Stimulated activated CD8-positive, alpha-beta memory T cell treated with anti-CD3 and anti-CD28 coated beads, Interleukin-15, amount 100 ng/mL, for 1 hour (primary cell): ENCODE results near the gene CD44.

ENCODE experiments used
- DNase-seq: peaks from one replicate; pipeline ENCODE4 v3.0.0-alpha.2; 2020; ENCODE audit warnings: low read depth

Gene CD44

DNA sequence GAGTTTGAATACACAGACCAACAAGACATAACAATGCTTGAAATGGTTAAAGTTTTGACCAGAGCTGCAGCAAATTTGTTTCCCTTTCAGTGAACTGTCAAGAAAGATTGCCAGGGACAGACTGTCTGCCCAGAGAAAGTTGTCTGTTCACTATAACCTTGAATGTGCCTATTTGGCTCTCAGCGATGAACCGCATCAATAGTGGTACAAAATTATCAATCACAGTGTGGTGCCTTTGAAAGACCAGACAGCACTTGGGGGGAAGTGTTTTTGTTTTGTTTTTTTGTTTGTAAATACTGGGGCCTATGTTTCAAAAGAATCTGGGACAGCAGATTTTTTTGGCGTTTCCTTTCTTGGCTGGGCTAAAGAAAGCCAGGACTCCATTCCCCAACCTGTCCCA, 123.1 kb downstream of the CD44 start:
- DNase-seq = no peak

DNA sequence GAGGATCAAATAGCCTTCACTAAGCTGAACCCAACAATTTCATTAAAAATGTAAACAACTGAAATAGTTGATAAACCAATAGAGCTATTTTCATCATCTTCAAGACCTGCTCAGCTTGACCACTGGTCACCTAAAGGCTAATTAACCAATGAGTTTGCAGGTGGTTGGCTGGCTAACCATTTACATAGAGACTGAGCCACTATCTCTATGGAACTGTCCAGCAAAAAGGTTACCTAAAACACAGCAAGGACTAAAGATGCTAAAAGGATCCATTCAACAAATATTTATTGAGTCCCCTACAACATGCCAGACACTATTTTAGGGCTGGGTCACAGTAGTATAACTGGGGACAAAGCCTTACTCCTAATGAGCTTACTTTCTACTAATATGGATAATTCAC, 123.8 kb downstream of the CD44 start:
- no peak for DNase-seq

DNA sequence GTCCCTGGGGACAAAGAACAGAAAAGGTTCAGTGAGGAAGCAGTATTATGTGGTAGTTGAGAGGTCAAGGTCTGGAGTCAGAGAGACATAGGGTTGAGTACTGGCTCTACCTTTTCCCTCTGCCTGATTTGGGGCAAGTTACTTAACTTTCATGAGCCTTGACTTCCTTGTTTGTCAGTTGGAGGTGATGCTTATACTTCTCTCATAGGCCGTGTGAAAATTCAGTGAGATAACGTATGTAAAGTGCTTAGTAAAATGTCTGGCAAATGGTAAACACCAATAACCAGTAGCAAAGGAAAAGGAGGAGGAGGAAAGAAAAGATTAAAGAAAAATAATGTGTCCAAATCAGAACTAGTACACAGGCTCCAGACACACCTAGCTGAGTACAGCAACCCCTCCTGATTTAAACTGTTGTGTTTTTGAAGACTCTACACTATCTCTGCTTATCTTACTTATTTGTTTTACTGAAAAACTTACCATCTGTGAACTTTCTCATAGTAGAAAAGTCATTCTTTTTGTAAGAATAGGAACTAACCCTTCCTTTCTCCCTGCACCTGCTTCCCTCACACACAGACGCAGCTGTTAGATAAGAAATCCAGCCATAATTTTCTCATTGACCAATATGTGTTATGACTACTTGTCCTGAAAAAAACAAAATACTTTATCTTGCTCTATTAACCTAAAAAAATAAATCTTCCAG, 126.9 kb downstream of the CD44 start:
- no peak for DNase-seq

DNA sequence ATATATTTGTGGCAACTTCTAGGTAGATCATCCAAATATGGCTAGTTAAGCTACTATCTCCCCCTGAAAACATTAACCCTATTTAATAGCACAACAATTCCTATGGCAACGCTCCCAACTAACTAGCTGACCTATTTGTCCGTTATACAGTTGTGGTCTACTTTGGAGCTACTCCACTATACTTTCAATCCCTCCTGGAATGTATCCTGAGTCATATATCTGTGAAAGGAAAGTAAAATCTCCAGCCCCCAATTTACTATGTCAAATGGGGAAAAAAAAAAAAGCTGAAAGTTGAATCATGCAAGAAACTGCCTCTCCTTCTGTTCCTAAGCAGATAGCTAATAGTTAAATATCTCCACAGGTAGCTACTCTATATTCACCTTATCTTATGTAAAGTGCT, 128.5 kb downstream of the CD44 start:
- no peak for DNase-seq

DNA sequence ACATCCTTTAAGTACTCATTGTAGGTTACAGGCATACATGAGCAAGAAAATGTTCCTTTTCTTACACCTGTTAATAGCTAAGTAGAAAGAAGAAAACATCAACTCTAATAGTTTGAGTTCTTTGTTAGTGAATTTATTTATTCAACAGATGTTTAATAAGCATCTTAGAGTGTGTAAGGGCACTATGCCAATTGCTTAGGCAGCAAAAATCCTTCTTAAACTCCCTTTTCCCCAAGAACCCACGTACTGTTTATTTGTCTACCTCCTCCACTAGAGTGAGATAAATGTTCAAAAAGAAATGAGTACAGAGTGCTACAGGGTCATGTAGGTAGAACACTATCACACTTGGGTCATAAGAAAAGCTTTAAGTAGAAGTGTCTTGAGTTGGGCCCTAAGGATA, 131.4 kb downstream of the CD44 start:
- DNase-seq = no peak

DNA sequence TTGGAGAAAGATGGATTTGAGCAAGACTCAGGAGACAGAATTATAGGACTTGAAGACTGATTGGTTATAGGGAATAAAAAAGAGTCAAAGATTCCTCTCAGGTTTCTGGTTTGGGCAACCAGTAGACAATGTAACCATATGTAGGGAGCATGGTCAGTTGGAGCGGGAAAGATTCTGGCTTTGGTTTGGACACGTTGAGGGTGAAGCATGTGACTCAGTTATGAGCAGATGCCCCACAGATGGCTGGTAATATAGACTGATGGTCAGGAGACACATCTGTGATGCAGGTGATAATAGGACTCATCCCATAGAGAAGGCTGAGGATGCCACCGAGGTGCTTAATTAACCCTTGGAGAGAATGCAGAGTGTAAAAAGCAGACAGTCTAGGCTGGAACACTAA, 132.1 kb downstream of the CD44 start:
- DNase-seq = no peak

DNA sequence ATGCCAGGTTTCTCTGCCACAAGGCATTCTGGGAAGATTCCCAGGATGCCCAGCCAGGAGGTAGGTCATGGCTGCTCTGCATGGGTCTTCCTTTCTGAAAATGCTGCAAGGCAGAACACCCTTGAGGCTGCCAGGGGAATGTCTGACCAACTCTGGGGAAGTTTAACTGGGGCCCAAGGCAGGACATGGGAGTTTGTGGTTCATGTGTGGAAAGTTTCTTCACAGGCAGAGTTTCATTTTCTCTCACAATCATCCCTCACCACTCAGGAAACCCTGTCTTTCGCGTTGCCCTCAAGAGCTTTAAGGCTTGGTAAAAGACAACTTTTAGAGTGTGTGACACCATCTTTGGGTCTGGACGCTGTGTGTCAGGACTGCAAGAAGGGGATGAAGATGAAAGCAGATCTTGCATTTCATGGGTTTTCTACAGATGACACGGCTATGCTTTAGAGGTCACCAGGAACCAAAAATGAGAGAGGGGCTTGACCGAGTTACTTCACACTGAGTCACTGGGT, 133.5 kb downstream of the CD44 start:
- DNase-seq = no peak

DNA sequence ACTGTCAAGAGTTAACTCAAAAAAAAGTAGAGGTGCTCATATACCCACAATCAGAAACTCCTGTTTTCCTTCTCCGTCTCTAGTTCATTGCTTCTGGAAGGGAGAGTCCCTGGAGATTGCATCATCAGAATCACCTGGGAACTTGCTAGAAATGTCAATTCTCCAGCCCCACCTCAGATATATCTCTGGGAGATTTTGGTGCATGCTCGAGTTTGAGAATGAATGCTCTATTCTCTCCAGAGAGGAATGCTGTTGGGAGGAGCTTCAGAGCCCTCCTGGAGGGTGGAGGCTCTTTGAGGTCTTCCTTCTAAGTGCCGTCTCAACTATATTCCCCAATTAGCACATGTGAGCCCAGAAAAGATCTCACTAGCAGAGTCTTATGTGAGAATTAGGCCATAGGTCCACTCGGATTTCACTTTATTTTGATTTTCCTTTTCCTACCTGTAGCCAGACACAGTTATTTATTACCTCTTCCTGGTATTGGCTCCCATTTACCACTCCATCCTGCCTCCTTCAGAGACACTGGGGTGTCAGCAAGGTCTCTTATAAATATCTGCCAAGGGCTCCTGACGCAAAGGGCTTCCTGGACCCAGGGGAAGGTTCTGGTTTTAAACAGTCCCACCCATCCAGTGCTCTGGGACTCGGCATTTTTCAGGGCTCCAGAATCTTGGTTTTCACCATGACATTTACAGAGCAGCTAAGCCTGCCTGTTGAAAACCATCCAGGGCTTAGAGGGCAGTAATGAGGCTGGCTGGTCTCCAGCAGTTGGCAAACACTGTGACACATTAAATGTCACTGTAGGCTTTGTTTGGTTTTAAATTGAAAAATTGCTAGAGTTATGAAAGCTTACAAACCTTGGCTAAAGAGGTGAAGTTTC, 136.2 kb downstream of the CD44 start:
- no peak for DNase-seq

DNA sequence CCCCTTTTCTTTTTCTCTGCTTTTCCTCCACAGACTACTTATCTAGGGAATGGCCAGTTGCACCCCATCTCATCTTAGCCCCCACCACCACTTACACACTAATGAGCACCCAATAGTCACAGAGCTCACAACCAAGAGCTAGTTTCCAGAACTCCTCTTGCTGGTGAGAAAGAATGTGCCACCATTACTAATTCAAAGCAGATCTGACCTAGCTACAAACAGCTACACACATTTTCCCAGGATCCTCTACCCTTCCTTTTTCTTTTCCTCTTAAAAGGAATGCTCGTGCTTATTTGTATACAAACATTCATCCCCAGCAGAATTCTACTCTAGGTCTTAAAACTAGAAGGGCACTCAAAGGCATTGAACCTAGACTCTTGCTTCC, 136.8 kb downstream of the CD44 start:
- DNase-seq = no peak

DNA sequence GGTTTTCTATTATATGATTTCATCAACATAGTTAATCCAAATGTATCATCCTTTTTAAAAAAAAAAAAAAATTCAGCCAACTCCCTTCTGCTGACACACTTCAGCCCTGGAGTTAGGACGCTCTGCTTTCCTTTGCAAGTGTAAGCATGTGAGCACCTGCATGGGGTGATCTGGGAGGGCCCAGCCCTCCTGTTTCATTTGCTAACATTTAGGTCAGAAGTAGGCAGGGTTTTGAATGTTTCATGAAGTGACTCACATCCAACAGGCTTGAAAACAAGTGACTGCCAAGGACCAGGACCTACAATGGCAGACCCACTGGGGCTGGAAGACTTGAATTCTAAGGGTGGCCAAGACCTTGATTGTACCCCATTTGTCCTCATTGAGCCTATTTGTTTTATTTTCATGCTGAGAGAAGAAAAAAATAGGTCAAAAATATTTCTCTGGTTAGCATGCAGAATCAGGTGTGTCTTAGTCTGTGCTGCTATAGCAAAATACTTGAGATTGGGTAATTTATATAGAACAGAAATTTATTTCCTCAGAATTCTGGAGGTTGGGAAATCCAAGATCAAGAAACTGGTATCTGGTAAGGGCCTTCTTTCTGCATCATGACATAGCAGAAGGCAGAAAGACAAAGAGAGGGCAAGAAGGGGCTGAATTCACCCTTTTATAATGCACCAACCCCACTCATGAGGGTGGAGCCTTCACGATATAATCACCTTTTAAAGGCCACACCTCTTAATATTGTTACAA, 137.6 kb downstream of the CD44 start:
- no peak for DNase-seq

DNA sequence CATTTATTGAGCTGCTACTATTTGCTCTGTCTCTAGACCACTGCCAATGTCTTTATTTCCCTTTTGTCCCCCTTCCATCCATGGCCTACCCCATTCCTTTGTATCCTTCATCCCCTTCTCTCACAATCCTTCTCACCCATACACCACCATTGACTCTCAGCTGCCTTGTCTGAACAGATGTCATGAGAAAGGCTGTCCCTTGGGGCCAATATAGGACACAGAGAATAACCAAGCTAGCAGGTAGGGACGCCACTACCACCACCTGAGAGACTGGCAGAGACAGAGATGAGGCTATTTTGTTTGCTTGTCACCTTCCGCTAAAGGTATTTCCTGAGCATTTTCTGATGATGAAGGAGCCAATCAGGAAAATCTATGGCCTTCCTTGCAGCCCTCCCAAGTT, 138.9 kb downstream of the CD44 start:
- no peak for DNase-seq

DNA sequence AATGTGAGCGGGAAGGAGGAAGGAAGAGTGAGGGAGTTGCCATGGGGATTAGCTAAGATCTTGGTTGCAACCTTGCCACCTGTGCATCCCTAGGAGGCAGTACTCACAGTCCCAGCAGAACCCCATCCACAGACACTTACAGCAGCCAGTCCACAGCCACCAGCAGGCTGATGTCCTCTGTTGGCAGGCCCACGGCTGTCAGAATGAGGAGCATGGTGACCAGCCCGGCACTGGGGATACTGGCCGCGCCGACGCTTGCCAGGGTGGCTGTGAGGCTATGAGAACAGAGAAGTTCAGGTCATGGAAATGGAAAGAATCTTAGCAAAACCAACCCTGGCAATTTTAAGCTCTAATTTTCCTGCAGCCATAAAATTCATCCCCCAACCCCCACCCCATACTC, 141.8 kb downstream of the CD44 start:
- DNase-seq = no peak

DNA sequence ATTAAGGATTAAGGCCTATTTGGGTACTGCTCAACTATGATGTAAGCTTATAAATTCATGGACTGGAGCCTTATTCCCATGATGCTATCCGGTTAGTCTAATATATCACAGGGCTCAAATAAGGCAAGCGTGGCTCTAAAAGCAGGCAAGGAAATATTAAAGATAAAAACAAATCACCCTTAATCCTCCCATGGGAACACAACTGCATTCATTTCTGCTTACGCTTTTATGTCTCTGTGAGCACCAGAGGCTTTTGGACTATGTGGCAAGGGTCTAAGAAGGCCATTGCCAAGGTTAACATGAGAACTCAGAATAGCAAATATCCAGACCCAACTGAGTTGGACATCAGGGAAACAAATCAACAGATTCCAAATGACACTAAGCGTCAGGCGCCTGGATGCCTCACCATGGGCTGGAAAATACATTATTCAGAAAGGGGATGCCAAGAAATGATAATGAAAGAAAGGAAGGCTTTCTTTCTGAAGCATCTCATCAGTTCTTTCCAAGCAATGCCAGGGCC, 142.3 kb downstream of the CD44 start:
- no peak for DNase-seq
